Body of pancreas (tissue), 4 donors: ENCODE data around the gene BUB1B. TPM values are rescaled to one million over a fixed set of nuclear protein-coding genes. Genes with fewer than 3 reads are reported as not detected.
"Not testable (repeated sequence)": the region's sequence is repeated elsewhere in the genome, so short reads cannot be mapped to it uniquely, and the experiment has no call there.

Experiments used
- ATAC-seq: fragments of 150-250 bp; one replicate; pipeline ENCODE4 v1.9.1; 2016
- DNase-seq, 4 donors: peaks; one replicate each; pipeline ENCODE4 v3.0.0-alpha.2; 2019
- H3K27ac ChIP-seq, 4 donors: fragments of 200-600 bp; sonication (generic); 1 replicate in 3 of 4; 2 replicates in 1 of 4; pipeline versions ENCODE4 v1.5.1 to v1.6.1; 2016 to 2019; ENCODE audit warnings: mild to moderate bottlenecking in 1 of 4, mixed read lengths in 1 of 4, moderate library complexity in 1 of 4
- H3K27me3 ChIP-seq, 2 donors: fragments of 200-600 bp; sonication (generic); one replicate each; pipeline ENCODE4 v1.6.0; 2016; ENCODE audit warnings: mild to moderate bottlenecking in 1 of 2
- H3K36me3 ChIP-seq, 2 donors: fragments of 200-600 bp; sonication (generic); replicated peaks in 1 of 2; 2 replicates each; pipeline ENCODE4 v1.5.1; 2016; ENCODE audit warnings: low read depth in 2 of 2; ENCODE audit not compliant: insufficient read depth in 1 of 2
- H3K4me1 ChIP-seq: fragments of 200-600 bp; sonication (generic); one replicate; pipeline ENCODE4 v1.6.0; 2016
- H3K4me3 ChIP-seq, 2 donors: fragments of 200-600 bp; sonication (generic); 1 replicate in 1 of 2; 2 replicates in 1 of 2; pipeline ENCODE4 v1.5.1; 2016 to 2019
- H3K9me3 ChIP-seq, 3 donors: fragments of 200-600 bp; sonication (generic); 1 replicate in 2 of 3; 2 replicates in 1 of 3; pipeline ENCODE4 v1.5.1; 2016
- POLR2A ChIP-seq, 3 donors: fragments of 450-650 bp; IDR thresholded peaks; one replicate each; pipeline ENCODE4 v1.6.1; 2016; ENCODE audit warnings: antibody characterized with exemption in 3 of 3, mild to moderate bottlenecking in 2 of 3
- WGBS, 2 donors: methylation state at CpG; one replicate each; pipeline ENCODE4 v1.1.5; 2017; 5-methylcytosine and 5-hydroxymethylcytosine counted together
- intact Hi-C: fragments of 100-400 bp; cut with DNase I; formaldehyde crosslinking; loops from one replicate; pipeline ENCODE4 v1.15.1; 2023
- total RNA-seq, 2 donors: library from RNA; depleted of rRNA; stranded (reverse); fragments of >200 nt; gene quantifications; one replicate each; pipeline ENCODE4 v1.1.0, GENCODE V29; 2016
- TF ChIP-seq, protein P1 (sequence below), 7 experiments: fragments of 450-650 bp in 4 of 7; fragments of 200-600 bp in 3 of 7; sonication (generic) in 3 of 7; IDR thresholded peaks; one replicate each; pipeline ENCODE4 v1.5.1; 2016 to 2019; ENCODE audit warnings: antibody characterized with exemption in 7 of 7

Gene BUB1B, protein sequence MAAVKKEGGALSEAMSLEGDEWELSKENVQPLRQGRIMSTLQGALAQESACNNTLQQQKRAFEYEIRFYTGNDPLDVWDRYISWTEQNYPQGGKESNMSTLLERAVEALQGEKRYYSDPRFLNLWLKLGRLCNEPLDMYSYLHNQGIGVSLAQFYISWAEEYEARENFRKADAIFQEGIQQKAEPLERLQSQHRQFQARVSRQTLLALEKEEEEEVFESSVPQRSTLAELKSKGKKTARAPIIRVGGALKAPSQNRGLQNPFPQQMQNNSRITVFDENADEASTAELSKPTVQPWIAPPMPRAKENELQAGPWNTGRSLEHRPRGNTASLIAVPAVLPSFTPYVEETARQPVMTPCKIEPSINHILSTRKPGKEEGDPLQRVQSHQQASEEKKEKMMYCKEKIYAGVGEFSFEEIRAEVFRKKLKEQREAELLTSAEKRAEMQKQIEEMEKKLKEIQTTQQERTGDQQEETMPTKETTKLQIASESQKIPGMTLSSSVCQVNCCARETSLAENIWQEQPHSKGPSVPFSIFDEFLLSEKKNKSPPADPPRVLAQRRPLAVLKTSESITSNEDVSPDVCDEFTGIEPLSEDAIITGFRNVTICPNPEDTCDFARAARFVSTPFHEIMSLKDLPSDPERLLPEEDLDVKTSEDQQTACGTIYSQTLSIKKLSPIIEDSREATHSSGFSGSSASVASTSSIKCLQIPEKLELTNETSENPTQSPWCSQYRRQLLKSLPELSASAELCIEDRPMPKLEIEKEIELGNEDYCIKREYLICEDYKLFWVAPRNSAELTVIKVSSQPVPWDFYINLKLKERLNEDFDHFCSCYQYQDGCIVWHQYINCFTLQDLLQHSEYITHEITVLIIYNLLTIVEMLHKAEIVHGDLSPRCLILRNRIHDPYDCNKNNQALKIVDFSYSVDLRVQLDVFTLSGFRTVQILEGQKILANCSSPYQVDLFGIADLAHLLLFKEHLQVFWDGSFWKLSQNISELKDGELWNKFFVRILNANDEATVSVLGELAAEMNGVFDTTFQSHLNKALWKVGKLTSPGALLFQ
- not detected for total RNA-seq

DNA sequence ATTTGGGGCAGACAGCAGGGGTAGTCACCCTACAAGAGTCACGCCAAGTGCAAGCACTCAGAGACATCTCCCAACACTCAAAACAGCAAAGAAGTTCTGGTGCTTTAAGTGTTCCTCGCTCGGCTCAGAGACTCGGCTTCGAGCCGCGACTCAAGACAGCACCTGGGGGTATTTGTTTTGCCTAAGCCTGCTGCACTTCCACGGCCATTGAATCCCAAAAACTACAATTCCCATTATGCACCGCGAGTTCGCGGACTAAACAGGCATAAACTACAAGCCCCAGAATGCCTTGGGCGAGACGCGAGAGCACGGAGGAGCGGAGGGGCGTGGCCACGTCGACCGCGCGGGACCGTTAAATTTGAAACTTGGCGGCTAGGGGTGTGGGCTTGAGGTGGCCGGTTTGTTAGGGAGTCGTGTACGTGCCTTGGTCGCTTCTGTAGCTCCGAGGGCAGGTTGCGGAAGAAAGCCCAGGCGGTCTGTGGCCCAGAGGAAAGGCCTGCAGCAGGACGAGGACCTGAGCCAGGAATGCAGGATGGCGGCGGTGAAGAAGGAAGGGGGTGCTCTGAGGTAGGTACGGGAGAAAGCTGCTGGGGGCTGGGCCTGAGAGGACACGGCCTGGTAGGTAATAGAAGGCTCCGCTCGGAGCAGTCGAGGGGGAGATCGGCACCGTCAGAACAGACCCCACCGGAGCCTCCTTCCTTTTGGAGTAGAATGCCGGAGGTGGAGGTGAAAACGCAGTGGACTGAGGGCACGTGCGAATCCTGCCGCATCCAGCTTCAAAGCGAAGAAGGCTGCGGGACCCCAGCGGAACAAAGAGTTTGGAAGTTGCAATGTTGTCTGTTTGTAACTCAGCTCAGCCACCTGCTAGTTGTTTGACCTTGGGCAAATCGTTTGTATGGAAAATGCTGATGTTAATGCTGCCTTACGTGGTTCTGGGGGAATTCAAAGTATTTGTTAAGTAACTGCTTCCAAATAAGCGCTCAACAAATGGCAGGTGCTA lies at the start of gene BUB1B:
Gene BUB1B, plus strand, starts transcription at position 381 of the 1,000 bp plus-strand sequence. Its CDS starts 152 bp downstream, at position 533.
- no peaks in the 10 kb centered on the region for H3K9me3 ChIP-seq
- peak; percentile 92 to 96 (median 94) for DNase-seq
- TF ChIP-seq POLR2A (IDR thresholded peaks at IDR 0.05) = no peak
- TF ChIP-seq, protein P1, sequence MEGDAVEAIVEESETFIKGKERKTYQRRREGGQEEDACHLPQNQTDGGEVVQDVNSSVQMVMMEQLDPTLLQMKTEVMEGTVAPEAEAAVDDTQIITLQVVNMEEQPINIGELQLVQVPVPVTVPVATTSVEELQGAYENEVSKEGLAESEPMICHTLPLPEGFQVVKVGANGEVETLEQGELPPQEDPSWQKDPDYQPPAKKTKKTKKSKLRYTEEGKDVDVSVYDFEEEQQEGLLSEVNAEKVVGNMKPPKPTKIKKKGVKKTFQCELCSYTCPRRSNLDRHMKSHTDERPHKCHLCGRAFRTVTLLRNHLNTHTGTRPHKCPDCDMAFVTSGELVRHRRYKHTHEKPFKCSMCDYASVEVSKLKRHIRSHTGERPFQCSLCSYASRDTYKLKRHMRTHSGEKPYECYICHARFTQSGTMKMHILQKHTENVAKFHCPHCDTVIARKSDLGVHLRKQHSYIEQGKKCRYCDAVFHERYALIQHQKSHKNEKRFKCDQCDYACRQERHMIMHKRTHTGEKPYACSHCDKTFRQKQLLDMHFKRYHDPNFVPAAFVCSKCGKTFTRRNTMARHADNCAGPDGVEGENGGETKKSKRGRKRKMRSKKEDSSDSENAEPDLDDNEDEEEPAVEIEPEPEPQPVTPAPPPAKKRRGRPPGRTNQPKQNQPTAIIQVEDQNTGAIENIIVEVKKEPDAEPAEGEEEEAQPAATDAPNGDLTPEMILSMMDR (IDR thresholded peaks at IDR 0.05) = no peak
- no peaks in the 10 kb centered on the region for H3K27me3 ChIP-seq
- no peaks in the 10 kb centered on the region for H3K36me3 ChIP-seq
- intact Hi-C loops = no loop called here
- peak within 1 kb of the TSS in 1 of 2 donors; percentile 14 for H3K4me3 ChIP-seq
- ATAC-seq = peak; percentile 99
- H3K4me1 ChIP-seq = peaks cover 14% of the 10 kb centered on the region
- H3K27ac ChIP-seq = no peak within 1 kb of the TSS
- WGBS, 2 donors = 2 to 3% methylated on average over 42 to 54 of the region's 54 CpGs

DNA sequence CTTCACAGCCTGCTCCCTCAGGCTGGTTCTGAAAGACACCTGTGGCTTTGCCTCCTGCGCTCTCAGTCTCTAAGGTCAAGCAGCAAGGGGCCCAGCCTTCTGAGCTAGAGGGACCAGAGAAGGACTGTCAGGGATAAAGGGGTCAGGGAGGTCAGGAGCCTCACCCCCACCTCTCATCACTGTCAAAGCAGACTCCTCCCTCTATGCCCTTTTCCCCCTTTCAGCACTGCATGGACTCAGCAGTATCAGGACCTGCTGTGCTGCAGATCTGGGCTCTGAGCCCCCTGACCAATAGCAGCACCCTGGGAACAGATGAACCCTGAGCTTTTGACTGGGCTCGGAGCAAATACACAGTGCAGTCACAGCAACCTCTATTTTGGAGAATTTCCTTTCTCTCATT lies 49.0 kb upstream of the BUB1B start:
- H3K27me3 ChIP-seq = no peaks in the 10 kb centered on the region
- intact Hi-C loops = no loop called here
- no peak for ATAC-seq

DNA sequence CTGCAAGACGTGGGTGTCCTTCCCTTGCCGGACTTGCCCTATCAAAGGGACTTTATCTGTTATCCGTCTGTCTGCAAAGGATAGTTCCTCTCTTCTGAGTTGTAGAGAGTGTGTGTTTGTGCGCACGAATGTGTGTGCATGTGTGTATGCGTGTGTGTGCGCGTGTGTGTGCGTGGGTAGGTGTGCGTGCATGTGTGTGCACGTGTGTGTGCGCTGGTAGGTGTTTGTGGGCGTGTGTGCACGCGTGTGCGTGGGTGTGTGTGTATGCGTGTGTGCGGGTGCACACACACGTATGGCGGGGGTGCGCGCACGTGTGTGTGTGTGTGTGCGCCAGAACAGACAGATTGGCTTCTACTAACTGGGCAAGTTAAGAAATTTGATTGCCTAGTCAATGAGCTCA lies 48.1 kb upstream of the BUB1B start:
- WGBS, 2 donors = 79 to 81% methylated on average over 23 to 24 of the region's 24 CpGs
- Histone ChIP-seq H3K36me3 (no peaks in the 10 kb centered on the region), H3K9me3 (no peaks in the 10 kb centered on the region), H3K27me3 (no peaks in the 10 kb centered on the region), H3K4me3 (no peak overlapping the region), H3K4me1 (peaks cover 21% of the 10 kb centered on the region), H3K27ac (no peak overlapping the region)
- DNase-seq = no peak
- intact Hi-C loops = no loop called here
- no peak for ATAC-seq
- TF ChIP-seq, protein P1 (IDR thresholded peaks at IDR 0.05) = no peak
- no peak for TF ChIP-seq POLR2A (IDR thresholded peaks at IDR 0.05)

More for the DNA sequence above, 49.0 kb upstream of the BUB1B start:
- Histone ChIP-seq H3K4me1 (peaks cover 30% of the 10 kb centered on the region), H3K36me3 (no peaks in the 10 kb centered on the region), H3K4me3 (no peak overlapping the region), H3K9me3 (no peaks in the 10 kb centered on the region), H3K27ac (no peak overlapping the region)
- DNase-seq = no peak
- WGBS, 2 donors = 77 to 91% methylated on average over 2 of the region's 2 CpGs
- no peak for TF ChIP-seq POLR2A (IDR thresholded peaks at IDR 0.05)
- TF ChIP-seq, protein P1 (IDR thresholded peaks at IDR 0.05) = no peak

DNA sequence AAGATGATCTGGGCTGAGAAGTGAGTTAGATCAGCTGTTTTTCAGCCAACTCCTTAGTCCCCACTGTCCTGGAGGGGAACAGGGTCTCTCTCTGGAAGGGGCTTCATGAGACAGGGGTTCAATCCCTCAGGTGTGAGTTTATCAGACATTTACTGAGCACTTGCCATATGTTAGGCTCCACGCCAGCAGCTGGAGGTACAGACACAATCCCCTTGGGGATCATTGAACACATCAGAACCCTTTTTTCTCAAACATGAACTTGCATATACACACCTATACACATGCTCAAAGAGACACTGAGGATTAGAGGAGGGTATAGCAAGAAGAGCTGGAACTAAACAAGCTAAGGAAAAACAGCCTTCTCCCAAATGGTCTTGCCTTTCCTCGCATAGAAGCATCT lies 46.7 kb upstream of the BUB1B start:
- DNase-seq = no peak
- WGBS, 2 donors = 91 to 94% methylated on average over 1 to 2 of the region's 2 CpGs
- Histone ChIP-seq H3K9me3 (no peaks in the 10 kb centered on the region), H3K4me1 (peaks cover 13% of the 10 kb centered on the region), H3K4me3 (no peak overlapping the region), H3K27ac (no peak overlapping the region), H3K27me3 (no peaks in the 10 kb centered on the region), H3K36me3 (no peaks in the 10 kb centered on the region)
- intact Hi-C loops = no loop called here
- no peak for ATAC-seq
- TF ChIP-seq POLR2A (IDR thresholded peaks at IDR 0.05) = no peak
- TF ChIP-seq, protein P1 (IDR thresholded peaks at IDR 0.05) = no peak

DNA sequence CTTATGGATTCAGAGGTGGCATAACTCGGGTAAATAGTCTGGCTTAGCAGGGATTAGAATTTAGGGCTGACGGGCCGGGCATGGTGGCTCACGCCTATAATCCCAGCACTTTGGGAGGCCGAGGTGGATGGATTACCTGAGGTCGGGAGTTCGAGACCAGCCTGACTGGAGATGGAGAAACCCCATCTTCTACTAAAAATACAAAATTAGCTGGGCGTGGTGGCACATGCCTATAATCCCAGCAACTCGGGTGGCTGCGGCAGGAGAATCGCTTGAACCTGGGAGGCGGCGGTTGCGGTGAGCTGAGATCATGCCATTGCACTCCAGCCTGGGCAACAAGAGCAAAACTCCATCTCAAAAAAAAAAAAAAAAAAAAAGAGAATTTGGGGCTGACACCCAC lies 45.8 kb upstream of the BUB1B start:
- intact Hi-C loops = not testable (repeated sequence)

More for the DNA sequence above, 45.8 kb upstream of the BUB1B start:
- not testable (repeated sequence) for H3K27me3 ChIP-seq, H3K36me3 ChIP-seq, ATAC-seq, H3K4me3 ChIP-seq, DNase-seq, H3K9me3 ChIP-seq, H3K4me1 ChIP-seq
- peak overlapping the region in 2 of 4 donors; percentile 41 to 70 for H3K27ac ChIP-seq
- 96 to 97% methylated on average over 14 of the region's 14 CpGs for WGBS, 2 donors
